Right renal pelvis (tissue), 4 donors: ENCODE data around the gene CCDC137. TPM values are rescaled to one million over a fixed set of nuclear protein-coding genes. Genes with fewer than 3 reads are reported as not detected.
A peak's percentile ranks its signal among the peaks of the same experiment; 100 is the strongest.

Source experiments
- DNase-seq, 4 donors: peaks; one replicate each; pipeline ENCODE4 v3.0.0-alpha.2; 2013; ENCODE audit warnings: low read depth in 4 of 4, low spot score in 3 of 4, missing footprints in 1 of 4
- polyA plus RNA-seq, 4 donors: library from polyadenylated mRNA; unstranded; fragments of 120-200 nt; gene quantifications; one replicate each; pipeline ENCODE4 v1.2.1, GENCODE V29; 2013; ENCODE audit not compliant: insufficient read length in 4 of 4

Gene CCDC137
- polyA plus RNA-seq, 4 donors, result 12.7 to 17.5 (median 14.1) TPM

DNA sequence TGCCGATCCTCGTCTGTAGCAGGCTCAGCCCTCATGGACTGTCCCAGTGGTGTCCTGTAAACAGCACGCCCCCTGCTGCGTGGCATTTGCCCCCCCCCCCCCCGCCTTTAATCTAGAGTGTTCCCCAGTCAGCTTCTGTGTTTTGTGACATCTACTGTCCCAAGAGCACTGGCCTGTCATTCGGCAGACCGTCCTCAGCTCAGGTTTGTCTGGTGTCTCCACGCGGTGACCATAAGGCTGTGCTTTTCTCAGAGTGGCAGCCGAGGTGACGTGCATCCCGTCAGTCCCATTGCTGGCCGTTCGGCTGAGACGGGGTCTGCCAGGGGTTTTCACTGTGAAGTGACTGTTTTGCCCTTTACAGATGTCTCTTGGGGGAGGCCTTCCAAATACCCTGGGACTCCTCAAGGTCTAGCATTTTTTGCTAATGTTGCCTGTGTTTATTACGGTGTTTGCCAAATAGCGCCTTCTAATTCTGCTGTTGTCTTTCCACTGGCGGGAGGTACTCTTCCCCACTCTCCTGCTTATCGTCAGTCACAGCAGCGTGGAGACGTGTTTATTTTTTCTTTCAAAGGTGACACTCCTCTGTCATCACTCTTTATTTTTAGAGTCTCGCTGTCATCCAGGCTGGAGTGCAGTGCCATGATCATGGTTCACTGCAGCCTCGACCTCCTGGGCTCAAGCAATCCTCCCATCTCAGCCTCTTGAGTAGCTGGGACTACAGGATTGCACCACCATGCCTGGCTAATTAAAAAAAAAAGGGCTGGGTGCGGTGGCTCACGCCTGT, 30.9 kb downstream of the CCDC137 start:
- no peak for DNase-seq

GRCh38 chr17:81700353-81701287, 34.1 kb downstream of the CCDC137 start:
- no peak for DNase-seq

DNA sequence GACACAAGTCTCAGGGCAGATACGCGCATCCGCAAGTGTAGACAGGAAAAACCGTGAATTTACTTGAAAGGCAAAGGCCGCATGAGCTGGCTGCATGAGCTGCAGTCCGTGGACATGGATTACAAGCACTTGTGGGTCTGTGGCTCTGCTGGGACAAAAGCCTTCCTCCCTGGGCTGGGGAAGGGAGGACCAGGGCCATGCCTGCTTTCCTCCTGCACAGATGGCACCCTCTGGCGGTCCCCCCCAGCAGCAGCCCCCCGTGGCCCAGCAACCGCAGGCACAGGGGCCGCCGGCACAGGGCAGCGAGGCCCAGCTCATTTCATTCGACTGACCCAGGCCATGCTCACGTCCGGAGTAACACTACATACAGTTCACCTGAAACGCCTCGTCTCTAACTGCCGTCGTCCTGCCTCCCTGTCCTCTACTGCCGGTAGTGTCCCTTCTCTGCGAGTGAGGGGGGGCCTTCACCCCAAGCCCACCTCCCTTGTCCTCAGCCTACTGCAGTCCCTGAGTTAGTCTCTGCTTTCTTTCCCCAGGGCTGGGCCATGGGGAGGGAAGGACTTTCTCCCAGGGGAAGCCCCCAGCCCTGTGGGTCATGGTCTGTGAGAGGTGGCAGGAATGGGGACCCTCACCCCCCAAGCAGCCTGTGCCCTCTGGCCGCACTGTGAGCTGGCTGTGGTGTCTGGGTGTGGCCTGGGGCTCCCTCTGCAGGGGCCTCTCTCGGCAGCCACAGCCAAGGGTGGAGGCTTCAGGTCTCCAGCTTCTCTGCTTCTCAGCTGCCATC, 34.9 kb downstream of the CCDC137 start:
- DNase-seq, result no peak

GRCh38 chr17:81702934-81703746, 36.6 kb downstream of the CCDC137 start, which contains the start of gene MRPL12:
Gene MRPL12, plus strand, starts transcription at chr17:81703367. Its CDS starts 135 bp downstream, at chr17:81703502.
- peak; percentile 84 to 91 (median 86) for DNase-seq

GRCh38 chr17:81703747-81704654, 37.5 kb downstream of the CCDC137 start:
- DNase-seq, result no peak

GRCh38 chr17:81705518-81706231, 39.1 kb downstream of the CCDC137 start:
- no peak for DNase-seq

GRCh38 chr17:81706232-81706611, 39.7 kb downstream of the CCDC137 start:
- DNase-seq, result no peak

GRCh38 chr17:81706757-81707624, 40.5 kb downstream of the CCDC137 start:
- DNase-seq, result no peak

DNA sequence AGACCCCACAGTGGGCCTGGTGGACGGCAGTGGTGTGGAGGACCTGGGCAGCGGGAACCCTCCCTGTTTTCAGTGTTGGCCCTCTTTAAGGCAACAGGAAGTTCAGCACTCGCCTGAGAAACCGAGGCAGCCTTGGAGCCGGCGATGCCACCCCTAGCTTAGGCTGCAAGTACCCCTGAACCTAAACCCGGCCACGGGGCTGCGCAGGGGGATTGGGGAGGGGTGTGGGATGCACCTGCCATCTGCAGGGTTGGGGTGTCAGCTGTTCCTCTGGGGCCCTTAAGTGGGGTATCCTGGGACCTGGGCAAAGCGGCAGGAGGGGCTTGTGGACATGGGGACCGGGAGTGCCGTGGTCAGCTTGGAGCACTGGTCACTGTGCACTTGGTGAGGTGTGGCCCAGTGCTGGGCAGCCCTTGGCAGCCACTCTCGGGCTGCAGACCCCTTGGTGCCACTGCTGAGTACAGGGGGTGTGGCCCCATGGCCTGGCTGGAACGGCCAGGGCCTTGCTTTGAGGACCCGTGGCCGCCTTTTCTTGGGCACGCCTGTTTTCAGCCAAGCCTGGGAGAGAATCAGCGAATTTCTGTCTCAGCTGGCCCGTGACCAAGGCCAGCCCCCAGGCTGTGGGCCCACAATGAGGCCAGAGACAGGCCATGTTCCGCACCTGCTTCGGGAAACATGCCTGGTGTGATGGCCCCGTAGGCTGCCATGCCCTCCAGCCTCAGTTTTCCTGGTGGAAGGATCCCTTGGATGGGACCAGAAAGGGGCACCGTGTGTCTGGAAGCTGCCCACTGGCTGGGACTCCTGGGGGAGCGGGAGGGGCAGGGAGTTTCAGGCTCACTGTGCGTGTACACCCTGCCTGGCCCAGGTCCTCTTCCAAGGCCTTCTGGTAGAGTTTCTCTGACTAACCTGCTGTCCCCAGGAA, 41.4 kb downstream of the CCDC137 start:
- DNase-seq, result no peak

DNA sequence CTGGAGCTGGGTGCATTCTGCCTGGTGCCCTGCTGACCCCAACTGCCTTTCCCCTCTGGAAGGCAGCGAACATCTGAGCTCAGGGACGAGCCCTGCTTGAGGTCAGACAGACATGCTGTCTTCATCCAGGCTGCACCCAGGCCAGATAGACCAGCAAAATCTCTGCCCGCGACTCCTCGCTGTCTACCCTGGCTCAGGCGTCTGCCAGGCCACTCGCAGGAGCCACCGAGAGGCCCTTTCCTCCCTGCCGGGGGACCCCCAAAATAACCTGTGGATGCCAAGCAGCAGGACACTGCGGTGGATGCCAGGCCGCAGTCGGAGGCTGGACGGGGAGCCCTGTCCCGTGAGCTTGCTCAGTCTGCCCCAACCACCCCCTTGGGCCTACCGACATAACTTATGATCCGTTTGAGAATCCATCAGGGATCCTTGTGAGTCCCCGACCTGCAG, 42.2 kb downstream of the CCDC137 start:
- DNase-seq, result no peak

GRCh38 chr17:81710514-81711308, 44.2 kb downstream of the CCDC137 start:
- DNase-seq, result no peak

DNA sequence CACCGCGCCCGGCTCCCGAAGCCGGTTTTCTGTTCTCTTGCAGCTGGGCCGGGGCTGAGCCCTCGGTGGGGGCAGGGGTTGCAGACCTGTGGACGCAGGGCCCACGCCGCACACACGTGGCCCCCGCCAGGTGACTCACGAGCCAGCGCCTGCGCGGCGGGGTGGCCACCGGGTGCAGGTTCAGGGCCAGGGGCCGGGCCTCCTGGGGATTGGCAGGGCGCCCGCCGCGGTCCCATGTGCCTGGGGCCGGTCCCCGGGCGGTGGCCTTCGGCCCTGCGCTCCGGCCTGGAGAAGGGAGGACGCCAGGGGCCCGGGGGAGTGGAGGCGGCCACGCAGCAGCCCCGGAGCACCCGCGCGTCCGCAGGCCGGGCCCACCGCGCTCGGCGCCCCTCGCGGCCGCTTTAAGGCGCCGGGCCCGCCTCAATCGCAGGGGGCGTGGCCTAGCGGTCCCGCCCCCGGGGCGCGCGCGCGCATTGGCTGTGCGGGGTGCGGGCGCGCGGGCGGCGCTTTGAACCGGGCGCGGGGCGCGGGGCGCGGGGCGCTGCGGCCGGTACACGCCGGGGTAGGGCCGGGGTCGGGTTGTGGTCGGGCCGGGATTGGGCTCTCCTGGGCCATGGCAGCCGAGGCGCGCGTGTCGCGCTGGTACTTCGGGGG, 45.4 kb downstream of the CCDC137 start, which contains the start of gene SLC25A10:
TSS of gene SLC25A10 (plus strand) at position 471 of the 654 bp plus-strand sequence. CDS start at position 614, 143 bp downstream.
- peak in 3 of 4 donors; percentile 64 to 68 (median 67) for DNase-seq

DNA sequence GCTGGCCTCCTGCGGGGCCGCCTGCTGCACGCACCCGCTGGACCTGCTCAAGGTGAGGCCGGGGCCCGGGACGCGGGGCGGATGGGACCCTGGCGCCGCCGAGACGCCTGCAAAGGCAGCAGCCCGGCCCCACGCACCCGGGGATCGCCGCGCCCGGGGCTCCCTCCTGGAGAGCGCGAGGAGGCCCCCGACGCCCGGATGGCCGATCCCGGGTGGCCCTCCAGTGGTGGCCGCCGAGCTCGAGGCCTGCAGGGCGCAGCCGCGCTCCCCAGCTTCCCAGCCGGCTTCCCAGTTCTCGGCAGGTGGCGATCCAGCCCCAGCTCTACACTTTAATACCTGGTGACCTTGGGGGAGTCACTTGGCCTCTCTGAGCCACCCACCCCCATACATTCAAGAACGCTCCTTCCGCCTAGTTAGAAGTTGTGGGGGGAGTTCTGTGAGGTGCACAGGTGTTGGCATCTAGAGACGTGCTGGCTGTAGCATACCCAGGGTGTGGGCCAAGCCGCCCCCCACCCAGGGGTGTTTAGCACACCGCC, 46.0 kb downstream of the CCDC137 start:
- DNase-seq, result no peak

- no peak for DNase-seq
Measured at GRCh38 chr17:81713004-81713555, 46.5 kb downstream of the CCDC137 start.
